Nephron progenitor cell (in vitro differentiated cells): ENCODE data around the gene GALNT5.

Experiments used
- DNase-seq: peaks from one replicate; pipeline ENCODE4 v3.0.0; 2021
- H3K27ac Mint-ChIP-seq: 2 replicates; pipeline ENCODE4 v1.8.0; 2021; ENCODE audit warnings: mild to moderate bottlenecking, moderate library complexity, mixed read lengths
- H3K27me3 Mint-ChIP-seq: 2 replicates; pipeline ENCODE4 v1.8.0; 2021; ENCODE audit warnings: mild to moderate bottlenecking, low read depth, mixed read lengths; ENCODE audit not compliant: poor library complexity
- H3K36me3 Mint-ChIP-seq: 2 replicates; pipeline ENCODE4 v1.8.0; 2021; ENCODE audit warnings: low read depth, mixed read lengths
- H3K4me1 Mint-ChIP-seq: 2 replicates; pipeline ENCODE4 v1.8.0; 2021; ENCODE audit warnings: mixed read lengths
- H3K4me3 Mint-ChIP-seq: 2 replicates; pipeline ENCODE4 v1.8.0; 2021; ENCODE audit warnings: mild to moderate bottlenecking, moderate library complexity, mixed read lengths
- H3K9me3 Mint-ChIP-seq: 2 replicates; pipeline ENCODE4 v1.8.0; 2021; ENCODE audit warnings: mild to moderate bottlenecking, moderate library complexity, mixed read lengths
- TF ChIP-seq, protein P1 (sequence below): fragments of 200-600 bp; sonication (generic); IDR thresholded peaks from 2 replicates; pipeline ENCODE4 v1.5.0; 2021; ENCODE audit warnings: antibody characterized with exemption

The GALNT5 gene

DNA sequence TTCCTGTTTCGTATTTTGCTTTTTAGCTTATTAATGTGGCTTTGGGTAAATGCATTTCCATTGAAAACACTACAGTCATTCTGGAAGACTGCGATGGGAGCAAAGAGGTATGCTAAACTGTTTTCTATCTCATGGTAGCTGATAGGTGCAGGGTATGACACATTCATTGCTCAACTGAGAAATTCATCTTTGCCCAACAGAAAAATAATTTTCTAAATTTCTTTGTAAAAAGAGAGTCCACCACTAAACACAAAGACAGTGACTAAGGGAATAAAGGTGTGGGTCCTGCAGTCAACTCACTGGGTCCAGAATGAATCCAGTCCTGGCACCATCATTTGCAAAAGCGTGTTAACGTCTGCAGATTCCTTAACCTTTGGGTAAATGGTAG, 48.2 kb downstream of the GALNT5 start:
- no peak overlapping the region for H3K27ac Mint-ChIP-seq

DNA sequence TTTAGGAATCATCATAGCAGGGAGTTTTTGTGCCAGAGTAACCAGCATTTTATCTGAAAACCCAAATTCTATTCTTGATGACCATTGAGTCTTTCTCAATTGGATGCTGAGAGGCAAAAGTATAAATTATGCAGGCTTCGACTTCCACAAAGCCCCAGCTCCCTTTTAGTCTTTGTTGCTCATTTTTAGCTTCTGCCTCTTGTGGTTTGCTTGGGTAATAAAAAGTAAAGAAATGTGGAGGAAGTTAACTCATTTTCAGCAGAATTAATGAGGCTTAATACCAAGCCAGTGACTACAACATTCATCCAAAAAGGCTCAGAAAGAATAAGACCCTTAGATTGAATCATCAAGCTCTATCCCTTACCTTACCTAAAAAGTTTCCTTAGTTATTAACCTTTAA, 49.5 kb downstream of the GALNT5 start:
- Mint-ChIP-seq H3K9me3 (no peaks in the 10 kb centered on the region), H3K27ac (no peak overlapping the region), H3K27me3 (no peaks in the 10 kb centered on the region), H3K4me1 (peaks cover 5% of the 10 kb centered on the region), H3K4me3 (no peak overlapping the region), H3K36me3 (no peaks in the 10 kb centered on the region)
- TF ChIP-seq, protein P1, sequence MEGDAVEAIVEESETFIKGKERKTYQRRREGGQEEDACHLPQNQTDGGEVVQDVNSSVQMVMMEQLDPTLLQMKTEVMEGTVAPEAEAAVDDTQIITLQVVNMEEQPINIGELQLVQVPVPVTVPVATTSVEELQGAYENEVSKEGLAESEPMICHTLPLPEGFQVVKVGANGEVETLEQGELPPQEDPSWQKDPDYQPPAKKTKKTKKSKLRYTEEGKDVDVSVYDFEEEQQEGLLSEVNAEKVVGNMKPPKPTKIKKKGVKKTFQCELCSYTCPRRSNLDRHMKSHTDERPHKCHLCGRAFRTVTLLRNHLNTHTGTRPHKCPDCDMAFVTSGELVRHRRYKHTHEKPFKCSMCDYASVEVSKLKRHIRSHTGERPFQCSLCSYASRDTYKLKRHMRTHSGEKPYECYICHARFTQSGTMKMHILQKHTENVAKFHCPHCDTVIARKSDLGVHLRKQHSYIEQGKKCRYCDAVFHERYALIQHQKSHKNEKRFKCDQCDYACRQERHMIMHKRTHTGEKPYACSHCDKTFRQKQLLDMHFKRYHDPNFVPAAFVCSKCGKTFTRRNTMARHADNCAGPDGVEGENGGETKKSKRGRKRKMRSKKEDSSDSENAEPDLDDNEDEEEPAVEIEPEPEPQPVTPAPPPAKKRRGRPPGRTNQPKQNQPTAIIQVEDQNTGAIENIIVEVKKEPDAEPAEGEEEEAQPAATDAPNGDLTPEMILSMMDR, result no peak
- DNase-seq, result no peak

More for the DNA sequence above, 48.2 kb downstream of the GALNT5 start:
- DNase-seq, result no peak
- TF ChIP-seq, protein P1, result no peak
- Mint-ChIP-seq H3K27me3 (no peaks in the 10 kb centered on the region), H3K36me3 (no peaks in the 10 kb centered on the region), H3K4me1 (peaks cover 5% of the 10 kb centered on the region), H3K9me3 (no peaks in the 10 kb centered on the region), H3K4me3 (no peak overlapping the region)

DNA sequence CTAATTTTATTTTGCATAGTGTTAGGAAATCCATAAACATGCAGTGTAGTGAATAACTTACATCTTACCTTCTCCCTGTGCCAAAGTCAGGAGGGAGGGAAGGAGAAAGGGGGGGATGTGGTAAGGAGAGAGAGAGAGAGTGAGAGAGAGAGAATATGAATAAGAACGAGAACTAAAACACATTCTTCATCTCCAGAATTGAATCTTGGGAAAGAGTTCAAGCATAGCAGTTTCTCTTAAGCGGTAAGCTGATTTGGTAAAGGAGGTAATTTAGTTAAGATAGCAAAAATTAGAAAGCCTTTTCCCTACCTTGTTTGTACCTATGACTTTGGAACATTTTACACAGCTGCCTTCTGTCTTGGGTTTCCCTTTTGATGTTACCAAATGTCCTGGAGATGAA, 52.4 kb downstream of the GALNT5 start:
- Mint-ChIP-seq H3K9me3 (no peaks in the 10 kb centered on the region), H3K27me3 (no peaks in the 10 kb centered on the region), H3K27ac (no peak overlapping the region), H3K4me3 (no peak overlapping the region), H3K36me3 (no peaks in the 10 kb centered on the region), H3K4me1 (peaks cover 5% of the 10 kb centered on the region)
- TF ChIP-seq, protein P1, result no peak
- no peak for DNase-seq

DNA sequence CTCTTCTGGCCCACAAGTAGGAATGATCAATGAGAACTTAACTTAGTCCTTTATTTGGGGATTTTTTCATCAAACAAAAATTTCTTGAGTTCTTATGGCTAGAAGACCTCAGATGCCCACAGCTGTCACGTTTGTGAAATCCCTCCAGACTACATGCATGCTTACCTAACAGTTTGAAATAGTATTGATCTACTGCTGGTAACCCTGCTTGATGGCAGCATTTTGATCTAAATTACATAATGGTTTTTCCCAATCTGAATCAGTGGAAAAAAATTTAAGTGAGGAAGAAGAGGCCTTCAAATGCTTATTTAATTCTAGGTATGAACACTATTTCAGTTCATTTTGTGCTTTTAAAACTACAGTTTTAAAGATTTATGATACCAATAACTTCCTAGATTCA, 54.2 kb downstream of the GALNT5 start:
- Mint-ChIP-seq H3K27ac (no peak overlapping the region), H3K27me3 (no peaks in the 10 kb centered on the region), H3K4me3 (no peak overlapping the region), H3K9me3 (no peaks in the 10 kb centered on the region), H3K4me1 (peaks cover 1% of the 10 kb centered on the region), H3K36me3 (no peaks in the 10 kb centered on the region)
- no peak for DNase-seq
- TF ChIP-seq, protein P1, result no peak

DNA sequence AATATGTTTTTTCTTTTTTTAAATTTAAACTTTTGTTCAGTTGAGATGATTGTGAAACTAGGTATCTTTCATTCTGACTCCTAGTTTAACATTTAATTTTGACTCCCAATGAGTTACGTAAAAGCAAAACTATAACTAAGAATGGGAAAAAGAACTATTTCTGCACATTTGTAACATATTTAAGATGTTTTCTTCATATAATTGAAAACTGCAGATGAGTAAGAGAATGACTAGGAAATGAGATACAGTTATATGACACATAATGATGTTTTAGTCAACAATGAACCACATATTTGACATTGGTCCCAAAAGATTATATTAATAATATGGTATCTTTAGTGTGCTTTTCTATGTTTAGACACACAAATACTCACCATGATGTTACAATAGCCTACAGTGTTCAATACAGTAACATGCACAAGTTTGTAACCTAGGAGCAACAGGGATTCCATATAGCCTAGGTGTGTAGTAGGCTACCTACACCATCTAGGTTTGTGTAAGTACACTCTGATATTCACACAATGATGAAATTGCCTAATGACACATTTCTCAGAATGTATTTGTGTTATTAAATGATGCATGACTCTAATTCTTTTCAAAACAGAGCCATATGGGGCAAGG, 55.5 kb downstream of the GALNT5 start:
- no peaks in the 10 kb centered on the region for H3K9me3 Mint-ChIP-seq
- TF ChIP-seq, protein P1, result no peak
- no peak for DNase-seq
- no peaks in the 10 kb centered on the region for H3K4me1 Mint-ChIP-seq
- H3K36me3 Mint-ChIP-seq, result no peaks in the 10 kb centered on the region
- no peak overlapping the region for H3K4me3 Mint-ChIP-seq
- H3K27ac Mint-ChIP-seq, result no peak overlapping the region
- H3K27me3 Mint-ChIP-seq, result no peaks in the 10 kb centered on the region

DNA sequence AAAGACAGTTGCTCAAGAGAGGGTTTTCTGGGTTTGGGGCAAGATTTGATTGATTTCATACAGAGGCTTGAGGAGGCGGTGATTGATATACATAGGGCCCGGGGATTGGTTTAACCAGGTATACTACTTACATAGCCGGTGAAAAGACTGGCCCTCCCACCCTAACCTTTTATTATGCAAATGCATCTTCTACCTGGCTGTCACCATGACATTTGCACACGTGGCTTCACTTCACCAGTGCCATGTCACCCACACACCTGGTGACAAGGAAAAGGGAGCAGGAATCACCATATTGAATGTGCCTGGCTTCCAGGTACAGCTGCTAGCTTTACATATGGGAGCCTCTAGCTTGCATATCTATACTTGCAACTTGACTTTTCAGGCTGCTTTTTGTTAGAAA, 58.4 kb downstream of the GALNT5 start:
- Mint-ChIP-seq H3K9me3 (no peaks in the 10 kb centered on the region), H3K4me3 (no peak overlapping the region), H3K4me1 (no peaks in the 10 kb centered on the region), H3K27ac (no peak overlapping the region), H3K36me3 (no peaks in the 10 kb centered on the region), H3K27me3 (no peaks in the 10 kb centered on the region)
- no peak for DNase-seq
- TF ChIP-seq, protein P1, result no peak
